ENCODE measurements around the gene MIER1. TPM values are rescaled to one million over a fixed set of nuclear protein-coding genes. Genes with fewer than 3 reads are reported as not detected.

MIER1 gene
- polyA plus RNA-seq, 3 donors = 14.0 to 28.0 (median 21.9) TPM

GRCh38 chr1:66889030-66889429 is 35.8 kb upstream of the MIER1 start:
- WGBS (ENCODE audit: insufficient coverage) = 100% methylated on average over 1 of the region's 1 CpG
- no peak overlapping the region for H3K27ac ChIP-seq (ENCODE audit: low read depth in 1 of 2, low read length in 2 of 2)
- no peak overlapping the region for H3K4me3 ChIP-seq (replicated peaks in 1 of 3; ENCODE audit: low read depth in 2 of 3, low read length in 3 of 3)
- no peak overlapping the region for H3K9ac ChIP-seq (ENCODE audit: insufficient read depth, low read length, poor library complexity, severe bottlenecking)
- no peaks in the 10 kb centered on the region for H3K36me3 ChIP-seq (replicated peaks in 1 of 2; ENCODE audit: control insufficient read depth in 1 of 2, insufficient read depth in 2 of 2, low read length in 2 of 2)
- no peaks in the 10 kb centered on the region for H3K4me1 Mint-ChIP-seq
- H3K9me3 Mint-ChIP-seq = peaks cover 4 to 12% (median 8%) of the 10 kb centered on the region in 7 donors
- TF ChIP-seq, protein P1, sequence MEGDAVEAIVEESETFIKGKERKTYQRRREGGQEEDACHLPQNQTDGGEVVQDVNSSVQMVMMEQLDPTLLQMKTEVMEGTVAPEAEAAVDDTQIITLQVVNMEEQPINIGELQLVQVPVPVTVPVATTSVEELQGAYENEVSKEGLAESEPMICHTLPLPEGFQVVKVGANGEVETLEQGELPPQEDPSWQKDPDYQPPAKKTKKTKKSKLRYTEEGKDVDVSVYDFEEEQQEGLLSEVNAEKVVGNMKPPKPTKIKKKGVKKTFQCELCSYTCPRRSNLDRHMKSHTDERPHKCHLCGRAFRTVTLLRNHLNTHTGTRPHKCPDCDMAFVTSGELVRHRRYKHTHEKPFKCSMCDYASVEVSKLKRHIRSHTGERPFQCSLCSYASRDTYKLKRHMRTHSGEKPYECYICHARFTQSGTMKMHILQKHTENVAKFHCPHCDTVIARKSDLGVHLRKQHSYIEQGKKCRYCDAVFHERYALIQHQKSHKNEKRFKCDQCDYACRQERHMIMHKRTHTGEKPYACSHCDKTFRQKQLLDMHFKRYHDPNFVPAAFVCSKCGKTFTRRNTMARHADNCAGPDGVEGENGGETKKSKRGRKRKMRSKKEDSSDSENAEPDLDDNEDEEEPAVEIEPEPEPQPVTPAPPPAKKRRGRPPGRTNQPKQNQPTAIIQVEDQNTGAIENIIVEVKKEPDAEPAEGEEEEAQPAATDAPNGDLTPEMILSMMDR (IDR thresholded peaks at IDR 0.05) = no peak
- peaks cover 0 to 5% (median 0%) of the 10 kb centered on the region in 3 donors for H3K27me3 Mint-ChIP-seq (ENCODE audit: low read depth in 3 of 3)
- H3K9me3 ChIP-seq (replicated peaks in 1 of 2; ENCODE audit: control insufficient read depth in 1 of 2, insufficient read depth in 1 of 2, low read length in 2 of 2) = peaks cover 7% of the 10 kb centered on the region in 2 donors
- H2AFZ ChIP-seq (ENCODE audit: insufficient read depth, low read depth, low read length, poor library complexity, severe bottlenecking) = no peak overlapping the region
- no peak for DNase-seq
- no peaks in the 10 kb centered on the region for H3K27me3 ChIP-seq (ENCODE audit: control insufficient read depth in 2 of 2, insufficient read depth in 2 of 2, low read length in 2 of 2)
- no peaks in the 10 kb centered on the region for H3K36me3 Mint-ChIP-seq
- intact Hi-C loops (cut with micrococcal nuclease) = no loop called here
- H3K4me2 ChIP-seq (replicated peaks; ENCODE audit: extremely low read depth, low read length, poor library complexity, severe bottlenecking) = no peak overlapping the region
- H3K4me3 Mint-ChIP-seq = no peak overlapping the region
- no peaks in the 10 kb centered on the region for H3K79me2 ChIP-seq (ENCODE audit: insufficient read depth, low read length)
- H3K4me1 ChIP-seq (ENCODE audit: control insufficient read depth in 1 of 2, insufficient read depth in 2 of 2, low read length in 2 of 2) = no peaks in the 10 kb centered on the region
- no peaks in the 10 kb centered on the region for H4K20me1 ChIP-seq (ENCODE audit: insufficient read depth, low read length)
- no peak overlapping the region for H3K27ac Mint-ChIP-seq

DNA sequence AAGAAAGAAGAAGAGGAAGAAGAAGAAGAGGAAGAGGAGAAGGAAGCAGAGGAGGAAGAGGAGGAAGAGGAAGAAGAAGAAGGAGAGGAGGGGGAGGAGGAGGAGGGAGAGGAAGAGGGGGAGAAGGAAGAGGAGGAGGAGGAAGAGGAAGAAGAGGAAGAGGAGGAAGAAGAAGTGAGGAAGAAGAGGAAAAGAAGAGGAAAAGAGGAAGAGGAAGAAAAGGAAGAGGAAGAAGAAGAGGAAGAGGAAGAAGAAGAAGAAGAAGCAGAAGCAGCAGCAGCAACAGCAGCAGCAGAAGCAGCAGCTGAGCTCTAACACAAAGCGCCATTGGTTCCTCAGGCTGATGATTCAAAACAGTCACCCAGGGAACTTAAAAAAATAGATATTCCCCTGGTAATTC is 34.2 kb upstream of the MIER1 start:
- H3K36me3 ChIP-seq (replicated peaks in 1 of 2; ENCODE audit: control insufficient read depth in 1 of 2, insufficient read depth in 2 of 2, low read length in 2 of 2) = no peaks in the 10 kb centered on the region
- H3K4me2 ChIP-seq (replicated peaks; ENCODE audit: extremely low read depth, low read length, poor library complexity, severe bottlenecking) = no peak overlapping the region
- no peak overlapping the region for H3K9ac ChIP-seq (ENCODE audit: insufficient read depth, low read length, poor library complexity, severe bottlenecking)
- H3K4me1 ChIP-seq (ENCODE audit: control insufficient read depth in 1 of 2, insufficient read depth in 2 of 2, low read length in 2 of 2) = no peaks in the 10 kb centered on the region
- H4K20me1 ChIP-seq (ENCODE audit: insufficient read depth, low read length) = no peaks in the 10 kb centered on the region
- H3K27me3 Mint-ChIP-seq (ENCODE audit: low read depth in 3 of 3) = peaks cover 0 to 5% (median 0%) of the 10 kb centered on the region in 3 donors
- no peaks in the 10 kb centered on the region for H3K27me3 ChIP-seq (ENCODE audit: control insufficient read depth in 2 of 2, insufficient read depth in 2 of 2, low read length in 2 of 2)
- H3K36me3 Mint-ChIP-seq = no peaks in the 10 kb centered on the region
- H3K79me2 ChIP-seq (ENCODE audit: insufficient read depth, low read length) = no peaks in the 10 kb centered on the region
- TF ChIP-seq, protein P1 (IDR thresholded peaks at IDR 0.05) = no peak
- H3K4me3 Mint-ChIP-seq = no peak overlapping the region
- peak overlapping the region in 5 of 7 donors; percentile 66 to 87 (median 75) for H3K27ac Mint-ChIP-seq
- H3K27ac ChIP-seq (ENCODE audit: low read depth in 1 of 2, low read length in 2 of 2) = peak overlapping the region in 1 of 2 donors; percentile 17
- DNase-seq = peak; percentile 4 to 22 (median 5)
- H3K9me3 ChIP-seq (replicated peaks in 1 of 2; ENCODE audit: control insufficient read depth in 1 of 2, insufficient read depth in 1 of 2, low read length in 2 of 2) = peaks cover 7% of the 10 kb centered on the region in 2 donors
- no peak overlapping the region for H2AFZ ChIP-seq (ENCODE audit: insufficient read depth, low read depth, low read length, poor library complexity, severe bottlenecking)
- intact Hi-C loops (cut with micrococcal nuclease) = no loop called here
- WGBS (ENCODE audit: insufficient coverage) = 83% methylated on average over 1 of the region's 1 CpG
- no peak overlapping the region for H3K4me3 ChIP-seq (replicated peaks in 1 of 3; ENCODE audit: low read depth in 2 of 3, low read length in 3 of 3)
- H3K4me1 Mint-ChIP-seq = no peaks in the 10 kb centered on the region
- peaks cover 4 to 12% (median 8%) of the 10 kb centered on the region in 7 donors for H3K9me3 Mint-ChIP-seq

Data from CD14-positive monocyte (primary cell).